Sciatic nerve (tissue), 2 donors: ENCODE results near the gene FAM107B. TPM values are rescaled to one million over a fixed set of nuclear protein-coding genes. Genes with fewer than 3 reads are reported as not detected.
"Not testable (repeated sequence)": the region's sequence is repeated elsewhere in the genome, so short reads cannot be mapped to it uniquely, and the experiment has no call there.

ENCODE experiments used
- ATAC-seq: fragments of 200-7000 bp; cut with Tn5 transposase; one replicate; pipeline ENCODE4 v1.9.1; 2020; ENCODE audit warnings: mild to moderate bottlenecking, moderate library complexity
- DNase-seq: peaks from one replicate; pipeline ENCODE4 v3.0.0-alpha.2; 2020; ENCODE audit warnings: low spot score
- intact Hi-C: fragments of 100-400 bp; cut with DNase I; formaldehyde crosslinking; loops from one replicate; pipeline ENCODE4 v1.14.2; 2022
- total RNA-seq: library from RNA; stranded (reverse); fragmentation: NEBNext Ultra II Directional; extraction: Animal tissue kit (Norgen Biotek cat#: 25700); gene quantifications from one replicate; pipeline ENCODE4 v1.2.1, GENCODE V29; 2021
- donor health status: DM: no; HTN: no; CAD: no.
- donor health status: DM: no; HTN: no; CAD: no.

FAM107B gene
- total RNA-seq, 1 donor from 2014 or later, result 23.7 TPM

- DNase-seq (no peak), ATAC-seq (no peak)
- intact Hi-C loops, result no loop called here
Observed at GRCh38 chr10:14748441-14748840, 26.3 kb downstream of the FAM107B start.

- no peak for DNase-seq
- intact Hi-C loops, result no loop called here
- peak; percentile 41 for ATAC-seq
Observed at GRCh38 chr10:14742815-14743214, 31.9 kb downstream of the FAM107B start.

- intact Hi-C loops, result no loop called here
- DNase-seq (no peak), ATAC-seq (no peak)
Observed at GRCh38 chr10:14742382-14742781, 32.3 kb downstream of the FAM107B start.

GRCh38 chr10:14740684-14741247 lies 33.9 kb downstream of the FAM107B start:
- no peak for DNase-seq
- intact Hi-C loops, result no loop called here
- peak; percentile 56 for ATAC-seq

- intact Hi-C loops, result no loop called here
- DNase-seq (no peak), ATAC-seq (no peak)
Observed at GRCh38 chr10:14737808-14738545, 36.7 kb downstream of the FAM107B start.

GRCh38 chr10:14736600-14737081 lies 38.1 kb downstream of the FAM107B start:
- DNase-seq (no peak), ATAC-seq (peak; percentile 76)
- intact Hi-C loops, result no loop called here

GRCh38 chr10:14736043-14736442 lies 38.7 kb downstream of the FAM107B start:
- intact Hi-C loops, result no loop called here
- DNase-seq (no peak), ATAC-seq (no peak)

- no peak for DNase-seq
- intact Hi-C loops, result no loop called here
- ATAC-seq, result no peak
Observed at GRCh38 chr10:14731875-14732512, 42.7 kb downstream of the FAM107B start.

- DNase-seq, result no peak
- intact Hi-C loops, result no loop called here
- no peak for ATAC-seq
Observed at GRCh38 chr10:14728346-14728745, 46.4 kb downstream of the FAM107B start.

GRCh38 chr10:14727924-14728323 lies 46.8 kb downstream of the FAM107B start:
- ATAC-seq (no peak), DNase-seq (no peak)
- intact Hi-C loops, result no loop called here

GRCh38 chr10:14727465-14727864 lies 47.2 kb downstream of the FAM107B start:
- DNase-seq, result no peak
- no peak for ATAC-seq
- intact Hi-C loops, result no loop called here

- DNase-seq (no peak), ATAC-seq (no peak)
- intact Hi-C loops, result no loop called here
Observed at GRCh38 chr10:14724931-14725330, 49.8 kb downstream of the FAM107B start.

GRCh38 chr10:14723052-14723689 lies 51.5 kb downstream of the FAM107B start:
- intact Hi-C loops, result no loop called here
- no peak for ATAC-seq
- no peak for DNase-seq

GRCh38 chr10:14717552-14717951 lies 57.1 kb downstream of the FAM107B start:
- intact Hi-C loops, result no loop called here

GRCh38 chr10:14712991-14713424 lies 61.7 kb downstream of the FAM107B start:
- DNase-seq (no peak), ATAC-seq (no peak)
- intact Hi-C loops, result no loop called here

More at GRCh38 chr10:14717552-14717951, 57.1 kb downstream of the FAM107B start:
- ATAC-seq, result no peak
- DNase-seq, result no peak

GRCh38 chr10:14709344-14709743 lies 65.4 kb downstream of the FAM107B start:
- ATAC-seq, intact Hi-C loops, DNase-seq: not testable (repeated sequence)

GRCh38 chr10:14707481-14707880 lies 67.2 kb downstream of the FAM107B start:
- intact Hi-C loops, result no loop called here
- ATAC-seq, result no peak
- DNase-seq, result no peak

- intact Hi-C loops, result no loop called here
- no peak for DNase-seq
- ATAC-seq, result no peak
Observed at GRCh38 chr10:14705548-14706230, 69.0 kb downstream of the FAM107B start.

GRCh38 chr10:14703631-14704001 lies 71.1 kb downstream of the FAM107B start:
- no peak for DNase-seq
- no peak for ATAC-seq
- intact Hi-C loops, result no loop called here
